OCI-M2 (cell line): ENCODE results near the gene CYB5D1.
"Not testable (repeated sequence)": the region's sequence is repeated elsewhere in the genome, so short reads cannot be mapped to it uniquely, and the experiment has no call there.

ENCODE experiments used
- DNase-seq: peaks from one replicate; lab custom pipeline; 2025; ENCODE audit not compliant: unreplicated experiment; lab: John Stamatoyannopoulos, UW

The CYB5D1 gene, protein sequence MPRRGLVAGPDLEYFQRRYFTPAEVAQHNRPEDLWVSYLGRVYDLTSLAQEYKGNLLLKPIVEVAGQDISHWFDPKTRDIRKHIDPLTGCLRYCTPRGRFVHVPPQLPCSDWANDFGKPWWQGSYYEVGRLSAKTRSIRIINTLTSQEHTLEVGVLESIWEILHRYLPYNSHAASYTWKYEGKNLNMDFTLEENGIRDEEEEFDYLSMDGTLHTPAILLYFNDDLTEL

DNA sequence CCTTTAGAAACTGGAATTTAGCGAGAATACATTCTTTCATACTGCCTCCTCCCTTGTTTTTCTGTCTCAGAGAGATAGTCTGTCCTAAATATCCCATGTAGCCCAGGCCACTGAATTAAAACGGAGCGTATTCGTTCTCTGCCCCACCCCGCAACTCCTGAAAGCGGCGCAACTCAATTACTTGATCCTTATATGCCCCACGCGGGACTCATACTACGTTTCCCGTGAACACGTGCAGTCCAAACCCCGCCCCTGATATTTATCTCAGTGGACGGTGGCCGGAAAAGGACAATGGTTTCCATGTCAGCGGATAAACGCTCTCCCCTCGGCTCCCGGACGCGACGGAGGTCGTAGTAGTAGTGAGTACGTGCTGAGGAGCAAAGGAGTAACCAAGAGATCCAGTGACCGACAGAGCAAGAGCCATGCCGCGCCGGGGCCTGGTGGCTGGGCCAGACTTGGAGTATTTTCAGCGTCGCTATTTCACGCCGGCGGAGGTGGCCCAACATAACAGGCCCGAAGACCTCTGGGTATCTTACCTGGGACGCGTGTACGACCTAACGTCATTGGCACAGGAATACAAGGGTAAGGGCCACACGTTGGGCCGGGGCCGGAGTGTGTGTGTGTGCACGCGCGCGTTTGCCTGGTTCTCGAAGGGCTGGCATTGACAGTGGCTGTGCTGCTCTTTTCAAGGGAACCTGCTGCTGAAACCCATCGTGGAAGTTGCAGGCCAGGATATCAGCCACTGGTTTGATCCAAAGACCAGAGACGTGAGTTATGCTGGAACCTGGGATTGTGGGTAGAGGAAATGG is at the start of gene CYB5D1:
Gene CYB5D1, plus strand, starts transcription at position 291 of the 809 bp plus-strand sequence. Its CDS starts 132 bp downstream, at position 423.
- peak; percentile 93 for DNase-seq

DNA sequence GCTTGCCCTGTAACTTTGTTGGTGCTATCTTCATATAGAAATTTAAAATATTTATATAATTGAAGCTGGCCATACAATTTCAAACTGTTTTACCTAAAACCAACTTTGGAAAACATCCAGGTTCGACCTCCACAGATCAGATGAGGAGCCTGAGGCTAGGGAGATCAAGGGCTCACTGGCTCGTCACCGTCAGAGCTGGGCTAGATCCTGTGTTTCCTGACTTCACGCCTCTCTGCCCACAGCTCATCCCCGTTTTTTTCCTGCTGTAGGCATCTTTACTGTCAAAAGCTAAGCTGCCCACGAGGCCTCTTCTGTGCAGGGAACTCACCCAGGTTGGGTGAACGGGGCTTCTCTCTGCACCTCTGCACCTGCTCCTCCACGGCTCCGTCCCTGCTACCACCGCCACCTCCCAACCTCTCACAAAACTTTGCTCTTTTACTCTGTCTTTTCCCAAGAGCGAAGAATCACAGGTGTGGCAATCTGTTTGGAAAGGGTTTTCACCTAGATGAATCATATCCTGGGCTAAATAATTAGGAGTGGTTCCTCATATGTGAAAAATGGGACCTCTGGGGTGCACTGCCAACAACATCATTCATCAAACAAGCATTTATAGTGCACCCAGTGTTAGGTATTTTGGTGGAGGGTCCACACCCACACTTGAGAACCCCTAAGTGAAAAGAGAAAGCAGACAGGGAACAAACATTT is 48.6 kb upstream of the CYB5D1 start:
- no peak for DNase-seq

DNA sequence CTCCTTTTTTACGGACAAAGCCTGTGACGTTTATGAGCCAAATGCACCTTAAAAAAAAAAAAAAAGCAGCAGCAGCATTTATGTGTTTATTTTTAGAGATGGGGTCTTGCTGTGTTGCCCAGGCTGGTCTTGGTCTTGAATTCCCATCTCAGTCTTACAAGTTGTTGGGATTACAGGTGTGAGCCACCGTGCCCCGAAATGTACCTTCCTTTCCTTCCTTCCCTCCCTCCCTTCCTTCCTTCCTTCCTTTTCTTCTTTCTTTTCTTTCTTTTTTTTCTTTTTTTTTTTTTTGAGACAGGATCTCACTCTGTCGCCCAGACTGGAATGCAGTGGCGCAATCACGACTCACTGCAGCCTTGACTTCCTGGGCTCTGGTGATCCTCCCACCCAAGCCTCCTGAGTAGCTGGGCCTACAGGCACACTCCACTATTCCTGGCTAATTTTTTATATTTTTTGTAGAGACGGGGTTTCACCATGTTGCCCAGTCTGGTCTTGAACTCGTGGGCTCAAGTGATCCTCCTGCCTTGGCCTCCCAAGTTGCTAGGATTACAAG is 47.9 kb upstream of the CYB5D1 start:
- DNase-seq, result not testable (repeated sequence)

DNA sequence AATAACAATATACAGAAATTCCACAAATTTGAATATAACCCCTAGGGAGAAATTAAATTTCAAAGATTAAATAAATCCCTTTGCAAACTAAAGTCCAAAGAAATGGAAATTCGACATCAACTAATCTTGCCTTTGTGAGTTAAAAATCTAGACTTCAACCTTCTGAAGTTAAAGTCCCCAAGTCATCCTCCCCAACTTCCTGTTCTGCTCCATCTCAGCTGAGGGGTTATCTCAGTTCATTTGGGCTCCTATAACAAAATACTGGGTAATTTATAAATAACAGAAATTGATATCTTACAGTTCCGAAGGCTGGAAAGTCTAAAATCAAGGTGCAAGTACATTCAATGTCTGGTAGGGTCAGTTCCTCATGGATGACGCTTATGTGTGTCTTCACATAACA is 46.6 kb upstream of the CYB5D1 start:
- DNase-seq, result no peak

DNA sequence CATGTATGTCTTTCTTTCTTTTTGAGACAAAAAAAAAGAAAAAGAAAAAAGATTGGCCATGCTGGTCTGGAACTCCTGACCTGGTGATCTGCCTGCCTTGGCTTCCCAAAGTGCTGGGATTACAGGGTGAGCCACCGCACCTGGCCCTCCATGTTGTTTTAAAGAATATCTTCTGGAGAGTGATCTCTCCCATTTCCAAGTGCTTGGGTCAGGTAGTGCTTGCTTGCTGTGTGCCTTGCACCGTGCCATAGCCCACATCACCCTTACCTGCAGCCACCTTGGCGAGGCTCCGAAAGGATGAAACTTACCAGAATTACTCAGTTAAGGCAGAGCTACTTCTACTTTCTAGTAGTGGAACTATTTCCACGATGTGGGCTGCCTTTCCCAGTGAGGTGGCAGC is 42.8 kb upstream of the CYB5D1 start:
- no peak for DNase-seq

DNA sequence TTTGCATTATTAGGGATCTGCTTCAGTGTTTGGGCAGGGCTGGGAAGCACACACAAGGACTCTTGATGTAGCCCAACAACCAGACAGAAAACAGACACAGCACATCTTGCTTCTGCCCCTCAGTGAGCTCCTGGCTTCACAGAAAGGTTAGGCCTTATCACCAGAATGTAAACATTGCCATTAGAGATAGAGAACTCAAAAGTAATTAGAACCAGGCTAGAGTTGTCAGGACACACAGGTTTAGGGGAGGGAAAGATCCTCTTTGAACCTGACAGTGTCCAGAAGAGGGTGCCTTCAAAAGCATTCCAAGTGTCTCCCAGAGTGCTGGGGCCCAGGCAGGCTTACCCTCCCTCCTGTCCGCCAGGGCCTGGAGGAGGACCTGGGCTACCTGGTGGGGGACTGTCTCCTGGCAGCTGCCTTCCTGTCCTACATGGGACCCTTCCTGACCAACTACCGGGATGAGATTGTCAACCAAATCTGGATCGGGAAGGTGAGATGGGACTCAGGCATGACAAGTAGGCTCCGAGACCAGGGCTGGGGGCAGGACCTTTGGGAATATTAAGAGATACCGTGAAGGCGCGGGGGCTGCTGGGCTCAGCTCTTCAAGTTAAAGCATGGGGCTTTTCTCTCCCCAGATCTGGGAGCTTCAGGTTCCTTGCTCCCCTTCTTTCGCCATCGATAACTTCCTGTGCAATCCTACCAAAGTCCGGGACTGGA is 40.7 kb upstream of the CYB5D1 start:
- no peak for DNase-seq

DNA sequence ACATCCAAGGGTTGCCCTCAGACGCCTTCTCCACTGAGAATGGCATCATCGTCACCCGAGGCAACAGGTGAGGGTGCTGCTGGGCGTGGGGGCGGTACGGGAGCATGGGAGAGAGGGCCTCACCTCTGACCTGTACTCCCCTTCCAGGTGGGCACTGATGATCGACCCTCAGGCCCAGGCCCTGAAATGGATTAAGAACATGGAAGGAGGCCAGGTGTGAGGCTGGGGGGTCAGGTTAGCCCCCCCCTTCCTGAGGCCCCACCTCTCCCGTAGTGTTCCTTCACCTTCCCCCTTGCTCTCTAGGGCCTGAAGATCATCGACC is 40.2 kb upstream of the CYB5D1 start:
- no peak for DNase-seq

DNA sequence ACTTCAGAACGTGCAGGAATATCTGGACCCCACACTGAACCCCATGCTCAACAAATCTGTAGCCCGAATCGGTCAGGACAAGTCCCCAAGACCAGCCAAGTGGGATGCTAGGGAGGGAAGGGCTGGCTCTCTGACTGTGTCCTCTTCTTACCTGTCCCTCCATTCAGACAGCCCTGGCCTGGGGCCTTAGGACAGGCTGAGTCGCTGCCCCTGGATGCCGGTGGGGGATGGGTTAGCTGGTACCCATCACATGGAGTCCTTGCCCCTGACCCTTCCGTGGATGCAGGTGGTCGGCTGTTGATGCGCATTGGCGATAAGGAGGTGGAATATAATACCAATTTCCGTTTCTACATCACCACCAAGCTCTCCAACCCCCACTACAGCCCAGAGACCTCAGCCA is 39.8 kb upstream of the CYB5D1 start:
- DNase-seq, result no peak

DNA sequence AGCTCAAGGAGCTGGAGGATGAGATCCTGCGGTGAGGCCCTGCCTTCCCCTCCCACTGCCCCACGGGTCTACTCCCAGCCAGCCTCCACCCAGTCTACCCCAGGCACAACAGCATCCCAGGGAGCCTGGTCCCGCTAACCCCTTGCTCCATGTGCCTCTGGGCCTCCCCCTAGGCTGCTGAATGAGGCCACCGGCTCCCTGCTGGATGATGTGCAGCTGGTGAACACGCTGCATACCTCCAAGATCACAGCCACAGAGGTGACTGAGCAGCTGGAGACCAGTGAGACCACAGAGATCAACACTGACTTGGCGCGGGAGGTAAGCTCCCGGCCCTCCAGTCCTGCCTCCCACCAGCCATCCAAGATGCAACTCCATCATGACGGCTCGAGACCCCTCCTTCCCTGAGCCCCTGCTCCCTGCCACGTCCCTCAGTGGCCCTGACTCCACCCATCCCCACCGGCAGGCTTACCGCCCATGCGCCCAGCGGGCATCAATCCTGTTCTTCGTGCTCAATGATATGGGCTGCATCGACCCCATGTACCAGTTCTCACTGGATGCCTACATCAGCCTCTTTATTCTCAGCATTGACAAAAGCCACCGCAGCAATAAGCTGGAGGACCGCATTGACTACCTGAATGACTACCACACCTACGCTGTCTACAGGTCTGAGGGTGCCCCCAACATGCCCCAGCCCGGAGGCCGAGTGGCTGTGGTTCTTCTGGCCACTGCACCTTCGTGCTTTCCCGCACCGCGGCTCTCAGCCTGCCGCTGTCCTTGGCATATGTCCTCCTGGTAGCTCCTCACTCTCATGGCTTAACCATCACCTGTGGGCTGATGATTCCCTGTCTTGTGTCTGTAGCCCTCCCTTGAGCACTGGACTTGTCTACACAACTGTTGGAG is 38.8 kb upstream of the CYB5D1 start:
- DNase-seq, result no peak

DNA sequence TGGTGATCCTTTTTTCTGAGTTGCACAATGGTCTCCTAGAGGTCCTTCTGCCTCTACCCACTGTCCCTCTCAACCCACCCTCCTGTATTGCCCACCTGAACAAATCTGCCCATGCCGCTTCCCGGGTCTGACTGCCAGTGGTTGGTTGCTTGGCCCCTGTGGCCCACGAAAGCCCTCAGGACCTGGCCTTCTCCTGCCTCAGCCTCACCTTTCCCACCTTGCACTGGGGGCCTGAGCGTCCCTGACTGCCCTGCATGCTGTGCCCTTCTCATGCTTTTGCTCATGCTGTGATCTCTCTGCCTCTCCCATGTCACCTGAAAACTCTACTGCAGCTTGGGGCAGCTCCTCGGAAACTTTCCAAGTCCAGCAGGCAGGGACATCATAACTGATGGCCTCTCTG is 37.6 kb upstream of the CYB5D1 start:
- DNase-seq, result no peak

DNA sequence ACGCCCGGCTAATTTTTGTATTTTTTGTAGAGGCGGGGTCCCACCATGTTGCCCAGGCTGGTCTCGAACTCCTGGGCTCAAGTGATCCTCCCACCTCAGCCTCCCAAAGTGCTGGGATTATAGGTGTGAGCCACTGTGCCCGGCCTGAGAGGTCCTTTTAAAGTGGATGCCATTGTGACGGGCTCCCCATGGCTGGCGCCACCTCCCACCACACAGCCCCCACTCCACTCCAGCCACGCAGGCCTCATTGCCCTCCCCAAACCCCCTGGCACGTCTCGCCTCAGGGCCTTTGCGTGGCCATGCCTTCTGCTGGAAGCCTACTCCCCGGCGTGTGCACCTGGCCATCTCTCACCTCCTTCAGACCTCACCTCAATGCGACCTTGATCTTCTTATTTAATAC is 35.7 kb upstream of the CYB5D1 start:
- no peak for DNase-seq

DNA sequence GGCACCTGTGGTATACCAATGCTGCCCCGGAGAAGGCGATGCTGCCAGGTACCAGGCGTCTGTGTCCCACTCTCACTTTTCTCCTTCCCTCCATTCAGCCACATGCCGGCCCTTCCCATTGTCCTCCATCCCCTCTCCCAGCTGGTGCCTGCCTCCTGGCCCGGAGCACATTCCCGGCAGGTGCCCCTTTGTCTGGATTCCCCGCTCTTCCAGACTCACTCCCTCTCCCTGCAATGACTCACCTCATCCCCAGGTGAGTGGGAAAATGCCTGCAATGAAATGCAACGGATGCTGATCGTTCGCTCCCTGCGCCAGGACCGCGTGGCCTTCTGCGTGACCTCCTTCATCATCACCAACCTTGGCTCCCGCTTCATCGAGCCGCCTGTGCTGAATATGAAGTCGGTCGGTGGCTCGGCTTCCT is 34.2 kb upstream of the CYB5D1 start:
- DNase-seq, result no peak

DNA sequence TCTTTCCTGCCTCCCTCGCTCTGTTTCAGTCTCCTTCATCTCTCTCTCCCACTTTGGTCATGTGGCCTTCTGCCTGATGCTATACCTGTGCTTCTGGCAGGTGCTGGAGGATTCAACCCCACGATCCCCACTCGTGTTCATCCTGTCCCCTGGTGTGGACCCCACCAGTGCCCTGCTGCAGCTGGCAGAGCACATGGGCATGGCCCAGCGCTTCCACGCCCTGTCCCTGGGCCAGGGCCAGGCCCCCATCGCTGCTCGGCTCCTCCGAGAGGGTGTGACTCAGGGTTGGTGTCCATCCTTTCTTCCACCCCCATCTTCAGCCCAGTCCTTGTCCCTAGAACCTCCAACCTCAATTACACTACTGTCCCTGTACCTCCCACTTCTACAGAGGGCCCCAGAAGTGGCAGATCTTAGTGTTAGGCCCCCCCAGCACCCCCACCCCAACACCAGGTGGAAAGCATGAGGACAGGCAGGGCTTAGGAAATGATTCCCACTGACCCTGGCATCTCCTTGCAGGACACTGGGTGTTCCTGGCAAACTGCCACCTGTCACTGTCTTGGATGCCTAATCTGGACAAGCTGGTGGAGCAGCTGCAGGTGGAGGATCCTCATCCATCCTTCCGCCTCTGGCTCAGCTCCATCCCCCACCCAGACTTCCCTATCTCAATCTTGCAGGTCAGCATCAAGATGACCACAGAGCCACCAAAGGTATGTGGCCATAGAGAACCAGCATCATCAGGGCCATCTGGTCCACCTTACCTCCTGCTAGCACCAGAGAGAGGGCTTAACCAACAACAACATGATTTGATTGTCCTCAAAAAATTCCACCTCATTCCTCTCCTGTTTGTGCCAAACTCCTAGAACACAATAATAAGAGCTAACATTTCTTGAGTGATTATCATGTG is 33.5 kb upstream of the CYB5D1 start:
- DNase-seq, result no peak

DNA sequence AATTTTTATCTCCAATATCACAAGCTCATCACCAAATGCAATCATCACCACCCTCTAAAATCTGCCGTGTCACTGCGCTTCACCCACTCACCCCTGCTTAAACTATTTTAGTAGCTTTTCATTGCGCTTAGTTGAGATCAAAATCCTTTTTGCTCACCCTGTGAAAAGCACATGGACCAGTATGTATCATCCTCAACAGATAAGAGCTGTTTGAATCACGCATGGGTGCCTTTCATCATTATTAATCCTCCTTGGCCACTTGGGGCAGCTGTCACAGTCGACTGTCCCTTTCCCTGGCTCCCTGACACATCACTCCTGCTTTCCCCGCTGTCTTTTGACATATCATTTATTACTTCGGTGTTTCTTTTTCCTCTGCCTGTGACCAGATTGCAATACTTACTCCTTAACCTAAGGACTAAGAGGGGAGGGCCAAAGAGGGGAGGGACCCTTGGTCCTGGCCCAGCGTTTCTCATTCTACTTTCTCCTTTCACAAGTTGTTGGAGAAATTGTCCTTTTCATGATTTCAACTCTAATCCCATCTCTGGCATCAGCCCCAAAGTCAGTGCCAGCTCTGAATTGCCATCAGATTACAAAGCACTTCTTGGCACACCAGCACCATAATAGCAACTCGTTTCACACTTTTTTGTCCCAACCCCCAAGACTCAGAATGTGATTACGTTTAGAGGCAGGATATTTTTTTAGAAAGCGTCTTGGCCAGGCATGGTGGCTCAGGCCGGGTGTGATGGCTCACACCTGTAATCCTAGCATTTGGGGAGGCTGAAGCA is 32.4 kb upstream of the CYB5D1 start:
- no peak for DNase-seq

DNA sequence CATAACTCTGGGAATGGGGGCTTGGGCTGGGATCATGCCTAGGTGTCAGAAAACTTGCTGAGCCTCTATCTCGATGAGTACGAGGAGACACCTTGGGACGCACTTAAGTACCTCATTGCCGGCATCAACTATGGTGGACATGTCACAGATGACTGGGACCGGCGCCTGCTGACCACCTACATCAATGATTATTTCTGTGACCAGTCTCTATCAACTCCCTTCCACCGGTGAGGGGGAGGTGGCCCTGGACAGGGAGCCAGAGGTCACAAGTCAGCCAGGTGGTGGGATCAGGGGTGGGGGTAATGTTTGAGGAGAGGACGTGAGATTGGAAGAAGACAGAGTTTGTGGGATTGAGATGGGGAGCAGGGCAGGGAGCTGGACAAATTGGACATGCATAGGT is 27.2 kb upstream of the CYB5D1 start:
- DNase-seq, result no peak

DNA sequence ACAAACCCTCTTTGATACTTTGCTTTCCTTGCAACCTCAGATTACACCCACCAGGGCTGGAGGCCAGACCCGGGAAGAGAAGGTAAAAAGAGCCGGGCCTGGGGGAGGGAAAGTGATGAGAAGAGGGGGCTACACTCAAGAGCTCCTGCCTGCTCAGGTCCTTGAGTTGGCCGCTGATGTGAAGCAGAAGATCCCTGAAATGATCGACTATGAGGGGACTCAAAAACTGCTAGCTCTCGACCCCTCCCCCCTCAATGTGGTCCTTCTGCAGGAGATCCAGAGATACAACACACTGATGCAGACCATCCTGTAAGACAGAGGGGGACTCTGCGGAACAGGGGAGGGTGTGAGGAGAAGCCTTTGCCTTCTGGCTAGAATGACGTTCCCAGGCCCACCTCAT is 26.6 kb upstream of the CYB5D1 start:
- no peak for DNase-seq

DNA sequence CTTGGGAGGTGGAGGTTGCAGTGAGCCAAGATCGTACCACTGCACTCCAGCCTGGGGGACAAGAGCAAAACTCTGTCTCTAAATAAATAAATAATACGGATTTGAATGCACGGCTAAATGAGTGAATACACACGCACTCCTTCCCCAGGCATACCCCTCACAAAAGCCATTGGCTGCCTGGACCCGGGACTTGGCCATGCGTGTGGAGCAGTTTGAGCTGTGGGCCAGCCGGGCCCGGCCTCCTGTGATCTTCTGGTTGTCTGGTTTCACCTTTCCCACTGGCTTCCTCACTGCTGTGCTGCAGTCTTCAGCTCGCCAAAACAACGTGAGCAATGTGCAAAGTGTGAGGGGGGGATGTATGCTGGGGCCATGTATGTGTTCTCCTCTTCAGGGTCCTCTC is 25.4 kb upstream of the CYB5D1 start:
- no peak for DNase-seq

DNA sequence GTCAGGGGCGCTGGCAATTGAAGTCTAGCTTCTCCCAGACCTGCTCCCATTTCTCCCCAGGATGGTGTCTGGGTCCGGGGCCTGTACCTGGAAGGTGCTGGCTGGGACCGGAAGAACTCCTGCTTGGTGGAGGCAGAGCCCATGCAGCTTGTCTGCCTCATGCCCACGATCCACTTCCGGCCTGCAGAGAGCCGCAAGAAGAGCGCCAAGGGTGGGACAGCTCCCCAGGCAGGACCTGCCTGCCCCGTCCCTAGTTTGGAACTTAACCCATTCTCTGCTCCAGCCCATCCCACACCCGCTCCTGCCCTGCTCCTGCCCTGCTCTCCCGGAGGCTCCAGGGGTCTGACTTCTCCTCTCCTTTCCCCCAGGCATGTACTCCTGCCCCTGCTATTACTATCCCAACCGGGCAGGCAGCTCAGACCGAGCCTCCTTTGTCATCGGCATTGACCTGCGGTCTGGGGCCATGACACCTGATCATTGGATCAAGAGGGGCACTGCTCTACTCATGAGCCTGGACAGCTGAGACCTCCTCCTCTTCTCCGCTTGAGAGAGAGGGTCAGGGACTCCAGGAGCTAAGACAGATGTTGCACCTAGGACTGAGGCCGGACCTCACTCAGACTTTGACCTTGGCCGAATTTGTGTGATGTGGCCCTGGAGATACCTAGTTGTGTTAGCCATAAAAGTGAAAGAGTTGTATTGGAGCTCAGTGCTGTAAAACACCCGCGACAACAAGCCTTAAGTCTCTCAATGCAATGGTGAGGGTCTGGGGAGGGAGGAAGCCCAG is 24.6 kb upstream of the CYB5D1 start:
- no peak for DNase-seq
